HG03342 (cell line): ENCODE data around the gene HOXC10.

Source experiments
- ATAC-seq: cut with Tn5 transposase; IDR thresholded peaks from one replicate; pipeline ENCODE4 v1.9.1; 2021; ENCODE audit warnings: mild to moderate bottlenecking, moderate library complexity; ENCODE audit not compliant: unreplicated experiment

Gene HOXC10

DNA sequence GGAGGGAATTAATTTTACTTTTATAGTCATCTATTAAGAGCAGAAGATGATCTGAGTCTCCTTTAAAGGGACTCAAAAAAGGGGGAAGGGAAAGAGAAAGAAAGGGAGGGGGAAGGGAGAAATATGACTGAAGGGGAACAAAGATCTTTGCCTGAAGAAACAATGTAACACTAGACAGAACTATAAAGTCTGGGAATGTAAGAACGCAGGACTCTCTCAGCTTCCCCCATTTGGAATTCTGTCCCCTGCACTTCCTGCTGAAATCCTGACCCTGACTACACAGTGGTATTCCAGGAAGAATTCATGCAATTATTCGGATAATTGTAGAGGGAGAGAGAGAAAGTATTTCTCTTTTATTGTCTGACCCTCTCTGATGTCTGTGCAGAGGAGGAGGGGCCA, 20.6 kb upstream of the HOXC10 start:
- no peak for ATAC-seq

DNA sequence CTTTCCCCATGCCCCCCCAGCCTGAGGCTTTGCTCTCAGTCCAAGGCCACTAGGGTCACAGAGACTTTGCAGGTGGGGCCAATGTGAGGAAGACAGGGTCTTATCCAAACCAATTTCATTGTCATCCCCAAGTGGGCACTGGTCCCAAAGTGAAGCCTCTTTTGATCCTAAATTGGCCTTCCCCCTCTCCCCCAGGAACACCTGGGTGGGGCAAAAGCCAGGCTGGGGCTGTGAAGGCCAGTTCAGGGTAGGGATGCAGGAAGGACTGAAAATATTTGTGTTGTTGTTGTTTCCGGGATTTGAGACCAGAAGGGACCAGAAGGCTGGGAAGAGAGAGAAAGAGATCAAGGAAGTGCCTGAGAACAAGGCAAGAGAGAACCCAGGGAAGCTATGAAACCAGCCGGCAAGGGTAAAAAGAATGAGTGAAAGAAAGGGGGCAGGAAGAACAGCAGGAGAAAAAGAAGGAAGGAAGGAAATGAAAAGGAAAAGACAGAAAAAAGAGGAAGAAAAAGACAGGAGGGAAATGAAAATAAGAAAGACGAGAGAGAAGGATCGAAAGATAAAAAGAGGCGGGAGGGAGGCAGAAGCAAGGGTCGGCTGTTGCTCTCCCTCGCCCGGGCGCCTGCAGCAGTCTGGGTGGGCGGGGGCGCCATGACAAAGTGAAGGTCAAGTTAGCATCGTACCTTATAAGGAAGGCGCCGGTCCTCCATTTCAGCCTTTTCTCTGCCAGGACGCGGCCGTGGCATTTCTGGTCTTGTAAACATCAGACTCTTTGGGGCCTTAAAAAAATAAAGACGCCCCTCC, 19.5 kb upstream of the HOXC10 start:
- ATAC-seq = no peak

DNA sequence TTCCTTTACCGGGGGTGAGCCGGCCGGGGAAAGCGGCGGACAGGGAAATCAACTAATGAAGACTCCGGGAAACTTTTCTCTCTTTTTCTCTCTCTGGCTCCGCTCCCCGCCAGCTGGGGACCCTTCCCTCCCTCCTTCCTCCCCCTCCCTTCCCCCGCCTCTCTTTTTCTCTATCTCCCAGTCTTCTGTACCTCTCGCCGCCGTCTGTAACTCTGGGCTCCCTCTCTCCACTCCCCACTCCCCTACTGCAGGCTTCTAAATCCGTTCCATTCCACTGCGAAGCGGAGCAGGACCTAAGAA, 18.9 kb upstream of the HOXC10 start:
- ATAC-seq = no peak

DNA sequence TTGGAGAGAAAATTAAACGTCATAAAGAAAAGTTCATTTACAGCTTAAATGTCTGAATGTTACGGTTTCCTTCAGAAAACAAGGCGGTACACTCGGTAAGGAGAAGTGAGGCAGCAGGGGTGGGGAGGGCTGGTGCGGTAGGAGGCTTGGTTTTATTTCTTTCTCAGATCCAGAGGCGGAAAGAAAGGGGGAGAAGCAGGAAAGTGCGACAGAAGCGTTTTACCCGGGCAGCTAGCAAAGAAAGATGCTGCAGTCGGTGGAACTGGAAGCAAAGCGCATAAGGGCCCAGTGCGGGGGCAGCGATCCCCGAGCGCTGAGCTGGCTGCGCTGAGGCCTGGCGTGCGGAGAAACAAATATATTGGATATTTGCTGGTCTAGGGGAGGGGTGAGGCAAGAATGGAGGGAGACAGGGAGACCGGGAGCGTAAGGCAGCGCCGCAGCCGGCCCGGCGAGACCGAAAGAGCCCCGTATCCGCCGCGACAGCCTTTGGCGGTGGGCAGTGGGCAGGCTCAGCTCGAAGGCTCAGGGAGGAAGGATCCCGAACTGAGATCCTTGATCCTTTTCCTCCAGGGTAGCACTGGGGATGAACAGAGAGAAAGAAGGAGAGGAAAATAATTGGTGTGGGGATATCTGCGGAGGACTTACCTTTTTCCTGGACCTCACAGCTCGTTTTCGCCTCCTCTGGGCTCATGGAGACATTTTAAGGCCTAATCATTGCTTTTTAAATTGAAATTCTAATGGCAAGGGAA, 18.4 kb upstream of the HOXC10 start:
- no peak for ATAC-seq

DNA sequence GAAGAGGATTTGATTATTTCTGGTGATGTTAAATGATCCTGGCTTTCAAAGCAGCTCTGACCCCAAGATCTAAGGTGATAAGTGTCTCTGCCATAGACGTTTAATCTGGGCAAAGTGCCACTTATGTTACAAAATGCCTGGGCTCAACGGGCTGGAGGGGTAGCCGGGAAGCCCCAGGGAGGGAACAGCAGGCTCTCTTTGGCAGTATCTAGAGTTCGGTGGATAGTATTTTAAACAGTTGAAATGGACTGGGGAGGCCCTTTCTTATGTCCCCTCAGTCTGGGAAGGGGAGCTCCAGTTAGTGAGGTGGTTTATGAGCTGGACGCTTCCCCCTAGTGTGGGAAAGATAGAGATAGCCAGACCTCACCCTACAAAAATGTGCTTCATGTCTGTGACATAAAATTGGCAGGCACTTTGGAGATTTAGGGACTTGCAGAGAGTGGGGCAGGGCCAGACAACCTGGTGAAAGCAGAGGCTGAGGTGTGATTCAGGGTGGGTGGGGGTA, 17.5 kb upstream of the HOXC10 start:
- no peak for ATAC-seq

DNA sequence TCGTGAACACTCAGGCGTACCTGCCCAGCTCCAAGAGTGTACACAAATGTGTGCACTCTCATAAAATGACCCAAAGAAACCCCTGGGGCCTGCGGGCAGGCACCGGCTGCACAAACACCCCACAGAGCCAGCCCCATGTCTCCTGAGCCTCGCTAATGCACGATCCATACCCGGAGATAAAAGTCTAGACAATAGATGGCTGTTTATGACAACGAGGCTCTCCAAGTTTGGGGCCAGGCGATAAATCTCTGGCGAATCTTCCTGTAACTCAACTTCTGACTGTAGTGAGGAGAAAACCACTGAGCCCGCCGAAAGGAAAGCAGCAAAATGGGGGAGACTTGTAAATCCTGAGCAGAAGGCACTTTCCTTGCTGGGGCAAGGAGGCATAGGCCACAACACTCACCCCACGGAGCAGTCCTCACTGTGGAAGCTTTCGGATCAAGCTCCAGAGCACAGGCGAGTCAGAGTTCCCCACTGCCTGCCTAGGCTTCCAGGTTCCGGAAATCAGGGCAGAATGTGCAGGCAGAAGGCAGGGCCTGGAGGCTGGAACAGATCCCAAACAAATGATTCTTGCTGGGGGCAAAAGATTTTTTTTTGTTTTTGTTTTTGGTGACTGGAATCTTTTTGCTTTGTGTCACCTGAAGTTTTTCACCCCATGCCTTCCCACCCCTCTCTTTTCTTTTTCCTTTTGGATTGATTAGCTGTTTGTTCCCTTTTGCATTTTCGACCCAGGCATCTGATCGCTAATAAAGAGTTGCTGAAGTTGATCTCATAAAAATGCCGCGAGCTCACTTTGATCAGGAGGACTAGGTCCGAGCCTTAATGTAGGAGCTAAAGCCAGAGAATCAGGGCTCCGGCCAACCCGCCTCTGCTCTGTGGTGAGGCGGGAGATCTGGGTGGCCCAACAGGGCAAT, 16.5 kb upstream of the HOXC10 start:
- no peak for ATAC-seq

DNA sequence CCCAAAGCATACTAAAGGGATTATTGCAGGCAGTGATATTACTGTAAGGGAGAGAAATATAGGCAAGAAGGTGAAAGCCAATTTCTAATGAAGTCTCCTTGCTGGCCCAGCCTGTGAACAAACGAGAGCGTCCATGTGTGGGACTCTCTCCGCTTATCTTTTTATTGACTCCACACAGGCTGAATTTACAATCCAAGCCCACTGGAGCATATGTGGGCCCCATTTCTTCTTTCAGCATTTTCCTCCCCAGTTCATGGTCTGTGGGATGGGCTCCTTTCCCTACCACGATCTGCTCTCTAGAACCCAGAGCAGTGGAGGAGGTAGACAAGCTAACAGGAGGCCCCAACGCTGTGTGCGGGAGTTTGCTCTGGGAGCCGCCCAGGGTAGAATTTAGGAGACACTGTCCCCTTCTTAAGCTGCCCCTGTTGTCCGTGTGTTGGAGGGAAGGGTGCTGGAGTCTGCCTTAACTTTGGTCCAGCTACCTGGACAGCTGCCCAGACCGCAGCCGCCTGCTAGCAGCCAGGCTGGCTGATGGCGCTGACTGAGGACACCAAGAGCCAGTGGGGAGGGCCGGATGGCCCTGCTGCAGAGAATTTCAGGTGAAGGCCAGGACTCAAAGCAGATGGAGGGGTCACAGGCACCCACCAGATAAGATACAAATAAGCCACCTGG, 15.2 kb upstream of the HOXC10 start:
- no peak for ATAC-seq

DNA sequence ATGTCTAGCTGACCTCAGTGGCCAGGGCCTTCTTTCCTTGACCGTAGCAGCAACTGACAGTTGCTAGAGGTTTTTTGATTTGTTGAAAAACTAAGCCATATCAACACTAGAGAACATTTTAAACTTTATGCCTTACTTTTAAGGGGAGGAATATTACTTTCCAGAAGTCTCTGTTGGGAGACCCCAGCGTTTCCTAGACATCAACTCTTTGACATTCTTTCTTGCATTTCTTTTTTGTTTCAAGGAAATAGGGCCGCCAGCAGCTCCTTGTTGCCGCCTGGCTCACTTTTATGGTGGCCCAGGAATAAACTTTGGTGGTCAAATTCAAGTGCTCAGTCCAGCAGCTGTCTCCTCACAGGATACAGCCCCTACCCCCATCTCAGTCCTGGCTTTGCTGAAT, 14.5 kb upstream of the HOXC10 start:
- no peak for ATAC-seq

DNA sequence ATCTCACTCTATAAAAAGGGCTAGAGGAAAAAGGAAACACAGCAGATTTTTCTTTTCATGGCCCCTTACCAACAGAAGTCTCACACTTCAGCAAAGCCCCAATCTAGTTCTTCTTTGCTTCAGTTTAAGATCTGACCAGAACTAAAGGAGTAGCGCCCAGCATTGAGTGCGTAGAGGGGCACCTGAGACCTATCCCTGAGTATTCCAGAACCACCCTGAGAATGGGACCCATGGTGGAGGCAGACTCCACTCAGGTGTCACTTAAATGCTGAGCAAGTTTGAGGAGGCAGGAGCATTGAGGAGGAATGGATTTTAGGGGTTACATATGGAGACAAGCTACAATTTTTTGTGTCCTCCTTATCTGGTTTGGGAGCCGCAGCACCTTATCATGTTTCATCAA, 13.8 kb upstream of the HOXC10 start:
- ATAC-seq = no peak

DNA sequence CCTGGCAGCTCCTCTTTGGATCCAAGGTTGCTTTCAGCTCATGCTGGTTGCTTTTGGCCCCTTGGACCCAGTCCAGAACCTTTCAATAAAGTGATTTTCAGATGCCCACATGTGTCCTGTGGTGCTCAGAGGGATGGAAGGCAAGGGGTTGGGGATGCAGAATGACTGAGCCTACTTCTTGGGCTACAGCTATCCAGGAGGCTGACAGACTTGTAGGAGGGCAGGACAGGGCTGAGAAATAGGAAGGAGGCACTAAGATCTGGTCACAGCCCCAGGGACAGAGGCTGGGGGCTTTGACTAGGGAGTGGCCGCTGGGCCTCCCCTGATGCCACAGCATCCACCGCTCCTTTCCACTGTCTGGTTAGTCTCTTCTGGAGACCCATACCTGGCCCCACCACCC, 13.3 kb upstream of the HOXC10 start:
- no peak for ATAC-seq

DNA sequence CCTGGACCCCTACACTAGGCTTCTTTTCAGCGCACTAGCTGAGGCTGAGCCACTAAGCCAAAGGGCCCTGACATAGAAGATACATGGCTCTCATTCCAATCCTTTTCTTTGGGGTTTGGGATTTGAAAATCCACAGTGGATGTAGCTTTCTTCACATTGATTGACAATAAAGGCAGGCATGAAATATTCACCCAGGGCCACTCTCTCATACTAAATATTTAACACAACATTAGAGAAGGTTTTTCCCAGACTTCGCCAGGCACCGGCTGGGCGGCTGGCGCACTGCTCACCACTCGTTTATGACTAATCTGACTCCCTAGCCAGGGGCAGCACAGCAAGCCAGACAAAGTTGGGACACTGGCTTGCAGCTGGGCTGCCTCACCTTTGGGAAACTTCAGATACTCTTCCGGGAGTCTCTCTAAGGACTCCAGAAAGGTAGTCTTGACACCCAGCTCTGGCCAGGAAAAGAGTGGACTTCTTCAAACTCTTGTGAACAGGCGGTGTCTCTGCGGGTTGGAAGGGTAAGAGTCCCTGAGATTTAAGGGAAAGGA, 12.7 kb upstream of the HOXC10 start:
- no peak for ATAC-seq

DNA sequence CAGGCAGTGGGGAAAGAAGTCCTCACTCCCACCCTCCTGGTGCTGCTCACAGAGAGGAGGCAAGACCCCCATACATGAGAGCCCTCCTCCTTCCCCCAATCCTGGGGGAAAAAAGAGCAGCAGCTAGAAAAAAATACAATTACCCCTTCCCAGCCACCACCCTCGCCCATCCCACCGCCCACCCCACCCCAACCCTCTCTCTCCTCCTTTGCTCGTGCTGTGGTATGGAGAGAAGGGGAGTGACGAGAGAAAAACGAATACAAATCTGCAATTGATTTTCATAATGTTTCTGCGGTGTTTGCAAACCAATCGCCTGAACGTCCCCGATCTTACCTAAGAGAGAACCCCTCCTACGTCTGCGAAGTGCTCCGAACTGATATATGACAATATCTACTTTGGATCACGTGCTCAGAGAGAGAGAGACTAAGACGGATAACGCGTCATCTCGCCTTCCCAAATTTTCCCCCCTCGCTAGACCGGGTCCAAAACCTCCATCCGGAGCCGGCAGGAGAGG, 12.2 kb upstream of the HOXC10 start, which contains the start of gene HOXC11:
Gene HOXC11 (plus strand): TSS at position 405 of the 514 bp plus-strand sequence. CDS start 116 bp downstream, outside the sequence.
- ATAC-seq = no peak

DNA sequence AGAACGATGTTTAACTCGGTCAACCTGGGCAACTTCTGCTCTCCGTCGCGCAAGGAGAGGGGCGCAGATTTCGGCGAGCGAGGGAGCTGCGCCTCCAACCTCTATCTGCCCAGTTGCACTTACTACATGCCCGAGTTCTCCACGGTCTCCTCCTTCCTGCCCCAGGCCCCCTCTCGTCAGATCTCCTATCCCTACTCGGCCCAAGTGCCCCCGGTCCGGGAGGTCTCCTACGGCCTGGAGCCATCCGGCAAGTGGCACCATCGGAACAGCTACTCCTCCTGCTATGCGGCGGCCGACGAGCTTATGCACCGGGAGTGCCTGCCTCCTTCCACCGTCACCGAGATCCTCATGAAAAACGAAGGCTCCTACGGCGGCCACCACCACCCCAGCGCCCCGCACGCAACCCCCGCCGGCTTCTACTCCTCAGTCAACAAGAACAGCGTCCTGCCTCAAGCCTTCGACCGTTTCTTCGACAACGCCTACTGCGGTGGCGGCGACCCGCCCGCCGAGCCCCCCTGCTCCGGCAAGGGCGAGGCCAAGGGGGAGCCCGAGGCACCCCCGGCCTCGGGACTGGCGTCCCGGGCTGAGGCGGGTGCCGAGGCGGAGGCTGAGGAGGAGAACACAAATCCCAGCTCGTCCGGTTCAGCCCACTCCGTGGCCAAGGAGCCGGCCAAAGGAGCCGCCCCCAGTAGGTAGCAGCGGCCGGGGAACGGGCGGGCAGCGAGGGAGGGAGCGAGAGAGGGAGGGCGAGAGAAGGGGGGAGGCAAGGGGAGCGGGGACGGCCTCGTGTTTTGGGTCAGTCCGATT, 11.5 kb upstream of the HOXC10 start:
- no peak for ATAC-seq

DNA sequence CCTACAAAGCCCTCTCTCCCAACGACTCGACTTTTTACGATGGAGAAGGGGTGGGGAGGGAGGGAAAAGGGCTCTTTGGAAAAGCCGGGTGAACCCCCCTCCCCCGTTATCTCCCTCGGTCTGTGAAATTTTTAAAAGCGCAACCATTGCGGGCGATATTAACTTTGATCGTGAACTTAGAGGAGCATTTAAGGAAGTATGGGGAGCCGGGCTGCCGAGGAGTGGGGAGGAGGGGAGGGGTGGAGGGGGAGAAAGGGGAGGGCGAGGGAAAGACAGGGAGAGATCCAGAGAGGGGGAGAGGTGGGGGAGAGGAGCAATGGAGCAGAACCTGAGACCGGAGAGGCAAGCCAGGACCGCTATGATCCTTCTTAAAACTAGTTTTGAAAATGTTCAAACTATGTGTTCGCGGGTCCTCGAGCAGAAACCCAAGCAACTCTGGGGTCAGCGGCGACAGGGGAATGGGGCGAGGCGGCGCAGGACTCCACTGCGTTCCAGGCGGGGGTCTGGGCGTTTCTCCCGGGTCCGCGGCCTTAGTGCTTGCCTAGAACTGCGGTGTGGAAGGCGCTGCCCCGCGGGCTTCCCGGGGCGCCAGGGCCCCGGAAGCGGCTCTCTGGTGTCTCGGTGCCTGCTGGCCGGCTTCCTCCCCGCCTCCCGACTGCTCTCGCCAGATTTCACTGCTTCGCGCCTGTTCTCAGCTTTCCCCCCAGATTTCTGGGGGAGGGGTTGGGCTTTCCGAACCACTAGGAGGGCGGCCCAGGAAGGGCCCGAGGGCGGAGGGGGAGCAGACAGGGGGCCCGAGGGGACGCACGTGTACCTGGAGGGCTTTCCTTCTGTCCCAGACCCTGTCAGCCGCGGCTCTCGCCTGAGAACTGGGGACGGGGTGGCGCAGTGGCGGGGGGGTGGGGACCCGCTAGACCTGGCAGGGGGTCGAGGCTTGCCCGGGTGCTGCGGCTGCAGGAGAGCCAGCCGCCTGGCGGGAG, 10.6 kb upstream of the HOXC10 start, which contains the start of gene HOTAIR:
Gene HOTAIR (minus strand): TSS at position 871 of the 980 bp plus-strand sequence.
- ATAC-seq = no peak

DNA sequence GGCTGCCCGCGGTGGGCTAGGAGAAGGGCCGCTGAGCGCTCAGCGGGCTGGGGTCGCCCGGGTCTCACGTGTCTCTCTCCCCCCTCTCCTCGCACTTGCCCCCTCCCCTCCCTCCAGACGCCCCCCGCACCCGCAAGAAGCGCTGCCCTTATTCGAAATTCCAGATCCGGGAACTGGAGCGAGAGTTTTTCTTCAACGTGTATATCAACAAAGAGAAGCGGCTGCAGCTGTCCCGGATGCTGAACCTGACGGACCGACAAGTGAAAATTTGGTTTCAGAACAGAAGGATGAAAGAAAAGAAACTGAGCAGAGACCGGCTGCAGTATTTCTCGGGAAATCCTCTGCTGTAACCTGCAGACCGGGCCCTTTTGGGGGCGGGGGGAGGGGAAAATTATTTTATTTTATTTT, 9.9 kb upstream of the HOXC10 start:
- ATAC-seq = no peak

DNA sequence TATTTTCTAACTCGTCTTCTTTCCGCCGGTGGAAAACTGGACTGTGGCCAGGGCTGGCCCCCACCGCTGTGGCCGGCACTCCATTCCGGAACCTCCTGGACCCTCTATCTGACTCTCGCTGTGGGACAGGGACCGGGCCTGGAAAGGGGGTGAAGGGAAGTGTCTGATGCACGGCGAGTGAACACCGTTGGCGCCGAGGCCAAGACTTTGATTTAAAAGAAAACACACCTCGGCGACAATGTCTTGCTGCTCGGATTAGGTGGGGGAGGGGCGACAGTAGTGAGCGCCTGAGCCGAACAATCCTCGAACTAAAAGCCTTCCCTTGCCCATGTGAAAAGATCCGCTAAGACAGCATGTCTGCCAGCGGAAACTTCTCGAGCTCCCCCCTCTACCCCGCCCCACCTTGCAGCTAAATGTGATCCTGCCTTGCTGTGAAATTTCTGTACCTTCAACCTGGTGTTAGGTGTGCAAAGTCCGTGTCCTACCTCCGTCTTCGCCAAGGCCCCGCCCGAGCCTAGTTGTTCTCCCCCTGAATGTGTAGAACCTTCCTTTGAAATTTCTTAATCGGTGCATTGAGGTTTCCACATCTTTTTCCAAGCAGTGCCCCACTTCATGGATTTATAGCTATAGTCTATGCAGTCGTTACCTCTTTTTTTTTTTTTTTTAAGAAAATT, 9.3 kb upstream of the HOXC10 start:
- ATAC-seq = no peak

DNA sequence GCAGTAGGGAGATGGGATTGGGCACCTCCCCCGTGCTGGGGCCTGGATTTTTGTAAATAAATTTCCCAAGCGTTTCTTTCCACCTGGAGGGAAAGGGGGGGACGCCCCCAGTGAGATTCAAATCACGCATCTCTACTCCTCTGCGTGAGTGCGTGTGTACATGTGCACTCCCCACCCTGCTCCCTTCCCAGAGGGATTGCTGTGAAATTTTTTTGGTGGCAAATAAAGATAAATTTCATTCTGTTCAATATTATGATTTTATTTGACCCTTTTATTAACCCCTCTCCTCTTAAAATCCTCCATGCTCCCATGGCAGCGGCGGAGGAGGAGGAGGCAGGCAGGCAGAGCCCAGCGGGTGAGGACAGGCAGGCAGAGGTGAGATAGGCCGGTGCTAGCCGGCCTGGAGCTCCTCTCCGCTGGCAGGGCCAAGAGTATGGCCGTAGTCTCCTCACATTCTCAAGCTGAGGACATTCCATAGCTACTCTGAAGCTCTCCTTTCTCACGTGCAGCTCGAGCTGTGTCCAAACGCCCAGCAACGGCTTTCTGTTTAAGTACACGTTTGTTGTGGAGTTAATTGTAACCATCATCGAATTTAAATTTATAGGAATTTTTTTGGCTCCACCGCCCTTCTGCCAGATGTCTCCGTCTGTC, 8.6 kb upstream of the HOXC10 start:
- ATAC-seq = no peak
